Stomach (tissue), 9 donors: ENCODE measurements around the gene CLCNKA. TPM values are rescaled to one million over a fixed set of nuclear protein-coding genes. Genes with fewer than 3 reads are reported as not detected.

Experiments used
- DNase-seq, 2 donors: peaks; one replicate each; pipeline versions ENCODE4 v3.0.0 to v3.0.0-alpha.2; 2013 to 2019
- H3K27ac ChIP-seq, 5 donors: fragments of 200-600 bp in 4 of 5; sonication (generic) in 4 of 5; one replicate each; pipeline ENCODE4 v1.5.1; 2013 to 2019; ENCODE audit warnings: mild to moderate bottlenecking in 1 of 5, moderate library complexity in 1 of 5
- H3K27me3 ChIP-seq, 3 donors: fragments of 200-600 bp; sonication (generic); one replicate each; pipeline ENCODE4 v1.5.1; 2017 to 2019; ENCODE audit warnings: mixed run types in 1 of 3
- H3K36me3 ChIP-seq, 4 donors: fragments of 200-600 bp; sonication (generic); 1 replicate in 3 of 4; 2 replicates in 1 of 4; pipeline ENCODE4 v1.5.1; 2016 to 2019
- H3K4me1 ChIP-seq, 4 donors: fragments of 200-600 bp; sonication (generic); one replicate each; pipeline ENCODE4 v1.5.1; 2016 to 2019
- H3K4me3 ChIP-seq, 4 donors: fragments of 200-600 bp; sonication (generic) in 3 of 4; one replicate each; pipeline ENCODE4 v1.5.1; 2016 to 2019; ENCODE audit warnings: mild to moderate bottlenecking in 1 of 4
- H3K9me3 ChIP-seq, 4 donors: fragments of 200-600 bp; sonication (generic); one replicate each; pipeline ENCODE4 v1.5.1; 2016 to 2019
- EP300 ChIP-seq: sonication (generic); formaldehyde crosslinking; IDR thresholded peaks from one replicate; pipeline ENCODE4 v1.6.1; 2017; ENCODE audit warnings: antibody characterized with exemption
- POLR2A ChIP-seq, 4 donors: fragments of 450-650 bp; IDR thresholded peaks; one replicate each; pipeline ENCODE4 v1.6.1; 2016; ENCODE audit warnings: antibody characterized with exemption in 4 of 4, control low read depth in 2 of 4, mild to moderate bottlenecking in 1 of 4, moderate library complexity in 1 of 4
- POLR2AphosphoS5 ChIP-seq, 3 donors: sonication (generic); formaldehyde crosslinking; IDR thresholded peaks; one replicate each; pipeline ENCODE4 v1.6.1; 2016; ENCODE audit warnings: antibody characterized with exemption in 3 of 3
- WGBS, 5 donors: extraction: QIAGEN DNeasy Blood & Tissue Kit in 3 of 5; methylation state at CpG; one replicate each; pipeline versions ENCODE4 v1.1.5 to v1.1.7; 2013 to 2018; 5-methylcytosine and 5-hydroxymethylcytosine counted together
- intact Hi-C: fragments of 100-400 bp; cut with DNase I; formaldehyde crosslinking; loops from one replicate; pipeline ENCODE4 v1.15.1; 2023; ENCODE audit warnings: low total_unique reads
- polyA plus RNA-seq, 3 donors: library from polyadenylated mRNA; stranded (reverse); fragments of 200-250 nt; gene quantifications; one replicate each; pipeline ENCODE4 v1.2.3, GENCODE V29; 2013
- total RNA-seq, 5 donors: library from RNA; depleted of rRNA; stranded (reverse); fragments of >200 nt; gene quantifications; one replicate each; pipeline versions ENCODE4 v1.1.0 to v1.2.3, GENCODE V29; 2014 to 2016
- TF ChIP-seq, protein P1 (sequence below), 7 experiments: fragments of 450-650 bp in 4 of 7; fragments of 200-600 bp in 3 of 7; sonication (generic) in 3 of 7; IDR thresholded peaks; one replicate each; pipeline ENCODE4 v1.5.1; 2016 to 2019; ENCODE audit warnings: antibody characterized with exemption in 7 of 7, control low read depth in 2 of 7, mild to moderate bottlenecking in 1 of 7
- donor health status: healthy with polysubstance abuse.
- donor health status: Bipolar disorder and iron deficiency.
- donor health status: healthy.

The CLCNKA gene
- total and polyA plus RNA-seq, 8 donors = 0.55 to 16.1 (median 4.5) TPM; not detected in 2

DNA sequence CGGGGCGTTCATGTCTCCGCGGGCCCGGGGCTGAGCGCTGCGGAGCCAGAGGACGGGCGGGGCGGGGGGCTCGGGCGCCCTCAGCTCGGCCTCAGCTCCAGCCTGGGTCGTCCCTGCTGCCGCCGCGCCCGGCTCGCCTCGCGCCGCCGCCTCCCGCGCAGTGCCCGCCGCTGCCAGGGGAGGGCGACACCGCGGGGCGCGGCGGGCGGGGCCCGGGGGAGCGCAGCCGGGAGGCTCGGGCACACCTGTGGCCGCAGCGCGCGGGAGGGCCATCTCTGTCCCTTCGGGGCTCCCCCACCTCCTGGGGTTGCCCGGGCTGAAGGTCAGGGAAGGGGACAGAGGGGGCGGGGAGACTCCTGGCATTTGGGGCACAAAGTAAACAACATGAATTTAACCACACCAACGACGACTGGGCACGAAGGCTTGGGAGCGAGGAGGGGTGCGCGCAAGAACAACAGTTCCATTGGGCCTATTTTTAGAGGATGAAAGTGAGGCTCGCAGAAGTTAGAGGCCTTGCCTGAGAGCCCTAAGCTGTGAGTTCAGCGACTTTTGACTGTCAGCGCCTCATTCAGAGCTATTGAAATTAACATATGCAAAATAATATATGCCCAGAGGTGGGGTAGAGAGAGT lies 51.8 kb downstream of the CLCNKA start, which contains the start of gene FAM131C:
Gene FAM131C, minus strand, starts transcription at position 162 of the 630 bp plus-strand sequence. CDS start 209 bp downstream, outside the sequence.
- peak within 1 kb of the TSS in 2 of 5 donors; percentile 35 to 60 for H3K27ac ChIP-seq
- H3K27me3 ChIP-seq = peaks cover 0 to 27% (median 8%) of the 10 kb centered on the region in 3 donors
- DNase-seq = peak; percentile 52 to 75
- TF ChIP-seq EP300 = no peak
- TF ChIP-seq, protein P1, sequence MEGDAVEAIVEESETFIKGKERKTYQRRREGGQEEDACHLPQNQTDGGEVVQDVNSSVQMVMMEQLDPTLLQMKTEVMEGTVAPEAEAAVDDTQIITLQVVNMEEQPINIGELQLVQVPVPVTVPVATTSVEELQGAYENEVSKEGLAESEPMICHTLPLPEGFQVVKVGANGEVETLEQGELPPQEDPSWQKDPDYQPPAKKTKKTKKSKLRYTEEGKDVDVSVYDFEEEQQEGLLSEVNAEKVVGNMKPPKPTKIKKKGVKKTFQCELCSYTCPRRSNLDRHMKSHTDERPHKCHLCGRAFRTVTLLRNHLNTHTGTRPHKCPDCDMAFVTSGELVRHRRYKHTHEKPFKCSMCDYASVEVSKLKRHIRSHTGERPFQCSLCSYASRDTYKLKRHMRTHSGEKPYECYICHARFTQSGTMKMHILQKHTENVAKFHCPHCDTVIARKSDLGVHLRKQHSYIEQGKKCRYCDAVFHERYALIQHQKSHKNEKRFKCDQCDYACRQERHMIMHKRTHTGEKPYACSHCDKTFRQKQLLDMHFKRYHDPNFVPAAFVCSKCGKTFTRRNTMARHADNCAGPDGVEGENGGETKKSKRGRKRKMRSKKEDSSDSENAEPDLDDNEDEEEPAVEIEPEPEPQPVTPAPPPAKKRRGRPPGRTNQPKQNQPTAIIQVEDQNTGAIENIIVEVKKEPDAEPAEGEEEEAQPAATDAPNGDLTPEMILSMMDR (IDR thresholded peaks at IDR 0.05) = peak in 3 of 7 experiments; percentile 12 to 73 (median 24)
- intact Hi-C loops = no loop called here
- H3K4me1 ChIP-seq = peaks cover 18 to 34% (median 29%) of the 10 kb centered on the region in 4 donors
- 1 to 4% (median 3%) methylated on average over 15 to 54 of the region's 54 CpGs for WGBS, 5 donors
- no peaks in the 10 kb centered on the region for H3K9me3 ChIP-seq
- H3K4me3 ChIP-seq = peak within 1 kb of the TSS; percentile 48 to 55 (median 52)
- no peaks in the 10 kb centered on the region for H3K36me3 ChIP-seq

DNA sequence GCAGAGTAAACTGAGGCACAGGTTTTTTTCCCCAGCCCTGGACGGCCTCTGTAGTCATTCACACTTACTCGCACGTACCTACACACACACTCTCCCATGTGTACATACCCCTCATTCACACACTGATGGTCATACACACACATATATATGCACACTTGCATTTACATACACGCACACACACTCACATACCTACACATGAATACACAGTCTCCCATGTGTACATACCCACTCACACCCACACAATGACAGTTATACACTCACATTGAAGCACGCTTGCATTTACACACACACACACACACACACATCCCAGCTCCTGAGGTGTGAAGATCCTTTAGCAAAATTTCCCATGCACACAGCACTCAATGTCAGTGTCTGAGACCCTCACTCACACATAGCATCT lies 52.4 kb downstream of the CLCNKA start:
- no peak for TF ChIP-seq POLR2A (IDR thresholded peaks at IDR 0.05)
- TF ChIP-seq, protein P1 (IDR thresholded peaks at IDR 0.05) = no peak
- Histone ChIP-seq H3K36me3 (no peaks in the 10 kb centered on the region), H3K27ac (no peak overlapping the region), H3K4me1 (peaks cover 21 to 38% (median 30%) of the 10 kb centered on the region in 4 donors), H3K4me3 (peak overlapping the region in 1 of 4 donors; percentile 53), H3K9me3 (no peaks in the 10 kb centered on the region), H3K27me3 (peaks cover 0 to 27% (median 8%) of the 10 kb centered on the region in 3 donors)
- intact Hi-C loops = no loop called here
- DNase-seq = no peak
- 70 to 90% (median 78%) methylated on average over 5 of the region's 5 CpGs for WGBS, 5 donors

DNA sequence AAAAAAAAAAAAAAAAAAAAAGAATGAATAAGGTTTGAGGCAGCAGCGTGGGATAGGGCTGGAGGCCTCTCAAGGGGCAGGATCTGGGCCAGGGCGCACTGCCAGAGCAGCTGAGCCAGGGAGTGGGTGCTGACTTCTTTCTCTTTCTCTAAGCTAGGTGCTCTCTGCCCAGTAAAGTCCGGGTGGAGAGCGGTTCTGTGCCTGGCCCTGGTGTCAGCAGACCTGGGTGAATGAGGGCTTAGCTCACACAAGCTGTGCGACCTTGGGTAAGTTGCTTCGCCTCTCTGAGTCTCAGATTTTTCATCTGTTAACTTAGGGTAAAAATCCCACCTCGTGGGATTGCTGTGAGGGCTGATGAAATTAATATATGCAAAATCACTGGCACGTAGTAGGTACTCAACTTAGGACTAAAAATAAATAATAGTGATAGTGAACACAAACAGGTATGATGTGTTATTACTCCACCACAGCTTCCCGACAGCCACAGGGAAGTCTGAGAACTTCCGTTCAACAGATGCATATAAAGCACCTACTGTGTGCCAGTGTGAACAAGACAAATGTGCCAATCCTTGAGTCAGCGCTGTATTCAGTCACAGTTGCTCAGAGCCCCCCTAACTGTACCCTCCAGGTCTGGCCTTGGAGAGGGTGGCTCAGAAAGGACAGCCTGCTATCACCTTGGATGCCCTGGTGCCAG lies 53.6 kb downstream of the CLCNKA start:
- no peak overlapping the region for H3K27ac ChIP-seq
- H3K4me1 ChIP-seq = peaks cover 22 to 41% (median 34%) of the 10 kb centered on the region in 4 donors
- intact Hi-C loops = loop anchor here (5.0 kb wide), 1 partner anchor 282 kb away; no protein-coding TSS in a partner anchor
- peaks cover 0 to 27% (median 8%) of the 10 kb centered on the region in 3 donors for H3K27me3 ChIP-seq
- no peak overlapping the region for H3K4me3 ChIP-seq
- DNase-seq = peak; percentile 75 to 80
- no peaks in the 10 kb centered on the region for H3K36me3 ChIP-seq
- TF ChIP-seq EP300 (no peak), POLR2AphosphoS5 (IDR thresholded peaks at IDR 0.05) (no peak), POLR2A (IDR thresholded peaks at IDR 0.05) (no peak)
- TF ChIP-seq, protein P1 (IDR thresholded peaks at IDR 0.05) = no peak
- WGBS, 5 donors = 45 to 59% (median 50%) methylated on average over 11 of the region's 11 CpGs
- no peaks in the 10 kb centered on the region for H3K9me3 ChIP-seq

DNA sequence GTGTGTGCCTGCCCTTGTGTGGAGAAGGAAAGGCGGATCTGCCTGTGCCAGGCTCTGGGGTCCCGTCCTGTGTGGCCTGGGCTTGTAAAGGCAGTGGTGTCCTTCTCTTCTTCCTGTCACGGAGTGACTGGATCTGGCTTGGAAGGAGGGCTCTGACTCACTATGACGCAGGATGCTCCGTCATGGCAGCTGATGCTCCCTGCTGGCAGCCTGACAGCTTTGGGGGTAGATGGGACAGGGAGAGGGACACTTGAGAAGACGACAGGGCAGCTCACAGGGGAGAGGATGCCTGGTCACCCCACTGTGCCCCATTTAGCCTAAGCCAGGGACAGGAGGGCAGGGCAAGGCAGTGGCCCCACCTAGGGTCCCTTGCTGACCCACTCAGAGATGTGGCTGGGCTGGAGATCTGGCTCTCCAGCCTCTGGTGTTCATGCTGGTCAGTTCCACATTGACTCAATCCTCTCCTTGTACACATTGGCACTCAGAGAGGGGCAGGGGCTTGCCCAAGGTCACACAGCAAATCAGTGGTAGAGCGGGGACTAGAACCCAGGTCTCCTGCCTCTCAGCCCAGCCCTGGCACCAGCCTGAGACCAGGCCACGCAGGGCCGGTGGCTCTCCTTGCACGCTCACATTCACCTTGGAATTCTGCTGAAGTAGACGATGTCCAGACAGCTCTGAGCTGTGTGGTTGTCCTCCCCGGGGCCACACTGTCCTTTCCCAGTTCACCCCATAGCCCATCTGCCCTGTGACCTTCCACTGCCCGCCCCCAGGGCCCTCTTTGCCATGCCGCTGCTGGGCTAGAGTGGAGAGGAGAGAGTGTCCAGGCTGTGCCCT lies 54.4 kb downstream of the CLCNKA start:
- Histone ChIP-seq H3K27me3 (peaks cover 0 to 27% (median 8%) of the 10 kb centered on the region in 3 donors), H3K4me3 (no peak overlapping the region), H3K4me1 (peaks cover 22 to 41% (median 34%) of the 10 kb centered on the region in 4 donors), H3K9me3 (no peaks in the 10 kb centered on the region), H3K27ac (no peak overlapping the region), H3K36me3 (no peaks in the 10 kb centered on the region)
- WGBS, 5 donors = 78 to 84% (median 82%) methylated on average over 9 to 14 of the region's 14 CpGs
- intact Hi-C loops = loop anchor here (5.0 kb wide), 1 partner anchor 281 kb away; no protein-coding TSS in a partner anchor
- no peak for DNase-seq
- TF ChIP-seq POLR2A (IDR thresholded peaks at IDR 0.05) = no peak
- no peak for TF ChIP-seq POLR2AphosphoS5 (IDR thresholded peaks at IDR 0.05)
- TF ChIP-seq, protein P1 (IDR thresholded peaks at IDR 0.05) = no peak
- no peak for TF ChIP-seq EP300
